ENCODE data around the gene LIN37. TPM values are rescaled to one million over a fixed set of nuclear protein-coding genes. Genes with fewer than 3 reads are reported as not detected.

The LIN37 gene
- total and polyA plus RNA-seq, 2 of the 13 experiments (the other 11 are each of a cell fraction or from before 2014, with no cell fraction given): 6.3 to 8.7 TPM

GRCh38 chr19:35766571-35767104 lies 18.3 kb downstream of the LIN37 start (continued):
- peak; percentile 63; the same call in 1 of the 2 replicates for TF ChIP-seq ZBTB33 (CRISPR knock-in tag; IDR thresholded peaks at IDR 0.05)
- no peak for TF ChIP-seq SMARCE1 (IDR thresholded peaks at IDR 0.05; ENCODE audit: borderline replicate concordance)

GRCh38 chr19:35767288-35768081 lies 19.1 kb downstream of the LIN37 start:
- Histone ChIP-seq H3K79me2 (ENCODE audit: insufficient read depth, low read length) (no peaks in the 10 kb centered on the region), H2AFZ (ENCODE audit: low read length) (no peak overlapping the region), H3K4me3 (replicated peaks in 1 of 3; ENCODE audit: insufficient read depth in 1 of 3, low read depth in 2 of 3, low read length in 3 of 3) (no peak overlapping the region), H3K27me3 (ENCODE audit: control insufficient read depth in 1 of 2, insufficient read depth in 2 of 2, low read length in 2 of 2) (no peaks in the 10 kb centered on the region), H3K9ac (ENCODE audit: insufficient read depth, low read depth, low read length) (no peak overlapping the region), H3K4me2 (ENCODE audit: low read depth, low read length) (no peak overlapping the region), H4K20me1 (ENCODE audit: insufficient read depth, low read length) (no peaks in the 10 kb centered on the region), H3K4me1 (ENCODE audit: insufficient read depth, low read length) (peaks cover 20% of the 10 kb centered on the region; the same call in 1 of the 2 replicates), H3K36me3 (replicated peaks in 1 of 2; ENCODE audit: control insufficient read depth in 1 of 2, insufficient read depth in 2 of 2, low read length in 2 of 2) (peaks cover 3 to 8% of the 10 kb centered on the region in 2 experiments; a peak in 3 of 5 replicates), H3K27ac (ENCODE audit: extremely low read length, insufficient read depth, low read length) (peak overlapping the region; percentile 14), H3K9me3 (ENCODE audit: low read length) (no peaks in the 10 kb centered on the region)
- ChIA-PET CTCF (ENCODE audit: low intra/inter-chr PET ratio, low total read pairs) (no interaction called here), POLR2A (interaction anchor here (1.0 to 1.1 kb wide), 3 partner anchors 9 to 19 kb away, joined by 3 to 6 read pairs (median 3); partner anchors contain the start of gene LIN37)
- in situ Hi-C loops (cut with HindIII; ENCODE audit: extremely low pct_ligation_motif_present, low pct_unique_long_range_greater_than_20kb): no loop called here
- no TSS peak for BruUV-seq (replicated peaks)
- no peak for FAIRE-seq
- WGBS (ENCODE audit: low lambda C conversion rate): 87% methylated on average over 15 of the region's 34 CpGs
- intact Hi-C loops (cut with micrococcal nuclease; ENCODE audit: unreplicated experiment): no loop called here
- ATAC-seq: peak; percentile 90
- DNase-seq (ENCODE audit: low spot score): peak; percentile 43
- TF ChIP-seq ESRRA (CRISPR knock-in tag; IDR thresholded peaks at IDR 0.05; ENCODE audit: low read depth) (0 out of 2 replicates have a peak, but pooled peaks have one; percentile 49), ZNF577 (CRISPR knock-in tag; IDR thresholded peaks at IDR 0.05; ENCODE audit: borderline replicate concordance, low read depth) (no peak), ZNF260 (CRISPR knock-in tag; IDR thresholded peaks at IDR 0.05; ENCODE audit: borderline replicate concordance, low read depth) (no peak), SKI (IDR thresholded peaks at IDR 0.05; ENCODE audit: partially characterized antibody) (peak; percentile 61), MEIS1 (CRISPR knock-in tag; IDR thresholded peaks at IDR 0.05; ENCODE audit: borderline replicate concordance) (no peak), ATF1 (CRISPR knock-in tag; IDR thresholded peaks at IDR 0.05) (no peak), ELF1 (CRISPR knock-in tag; IDR thresholded peaks at IDR 0.05) (peak; percentile 72), ZNF768 (CRISPR knock-in tag; IDR thresholded peaks at IDR 0.05) (no peak), ZNF75D (CRISPR knock-in tag; IDR thresholded peaks at IDR 0.05; ENCODE audit: borderline replicate concordance) (no peak), MED13 (CRISPR knock-in tag; IDR thresholded peaks at IDR 0.05) (no peak), KLF9 (CRISPR knock-in tag; IDR thresholded peaks at IDR 0.05; ENCODE audit: low read depth) (no peak), ZNF614 (CRISPR knock-in tag; IDR thresholded peaks at IDR 0.05; ENCODE audit: borderline replicate concordance) (peak; percentile 26; the same call in 1 of the 2 replicates)
- TF ChIP-seq, protein P1, sequence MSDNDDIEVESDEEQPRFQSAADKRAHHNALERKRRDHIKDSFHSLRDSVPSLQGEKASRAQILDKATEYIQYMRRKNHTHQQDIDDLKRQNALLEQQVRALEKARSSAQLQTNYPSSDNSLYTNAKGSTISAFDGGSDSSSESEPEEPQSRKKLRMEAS (IDR thresholded peaks at IDR 0.05): 0 out of 2 replicates have a peak, but pooled peaks have one; percentile 12
- TF ChIP-seq, protein P2, sequence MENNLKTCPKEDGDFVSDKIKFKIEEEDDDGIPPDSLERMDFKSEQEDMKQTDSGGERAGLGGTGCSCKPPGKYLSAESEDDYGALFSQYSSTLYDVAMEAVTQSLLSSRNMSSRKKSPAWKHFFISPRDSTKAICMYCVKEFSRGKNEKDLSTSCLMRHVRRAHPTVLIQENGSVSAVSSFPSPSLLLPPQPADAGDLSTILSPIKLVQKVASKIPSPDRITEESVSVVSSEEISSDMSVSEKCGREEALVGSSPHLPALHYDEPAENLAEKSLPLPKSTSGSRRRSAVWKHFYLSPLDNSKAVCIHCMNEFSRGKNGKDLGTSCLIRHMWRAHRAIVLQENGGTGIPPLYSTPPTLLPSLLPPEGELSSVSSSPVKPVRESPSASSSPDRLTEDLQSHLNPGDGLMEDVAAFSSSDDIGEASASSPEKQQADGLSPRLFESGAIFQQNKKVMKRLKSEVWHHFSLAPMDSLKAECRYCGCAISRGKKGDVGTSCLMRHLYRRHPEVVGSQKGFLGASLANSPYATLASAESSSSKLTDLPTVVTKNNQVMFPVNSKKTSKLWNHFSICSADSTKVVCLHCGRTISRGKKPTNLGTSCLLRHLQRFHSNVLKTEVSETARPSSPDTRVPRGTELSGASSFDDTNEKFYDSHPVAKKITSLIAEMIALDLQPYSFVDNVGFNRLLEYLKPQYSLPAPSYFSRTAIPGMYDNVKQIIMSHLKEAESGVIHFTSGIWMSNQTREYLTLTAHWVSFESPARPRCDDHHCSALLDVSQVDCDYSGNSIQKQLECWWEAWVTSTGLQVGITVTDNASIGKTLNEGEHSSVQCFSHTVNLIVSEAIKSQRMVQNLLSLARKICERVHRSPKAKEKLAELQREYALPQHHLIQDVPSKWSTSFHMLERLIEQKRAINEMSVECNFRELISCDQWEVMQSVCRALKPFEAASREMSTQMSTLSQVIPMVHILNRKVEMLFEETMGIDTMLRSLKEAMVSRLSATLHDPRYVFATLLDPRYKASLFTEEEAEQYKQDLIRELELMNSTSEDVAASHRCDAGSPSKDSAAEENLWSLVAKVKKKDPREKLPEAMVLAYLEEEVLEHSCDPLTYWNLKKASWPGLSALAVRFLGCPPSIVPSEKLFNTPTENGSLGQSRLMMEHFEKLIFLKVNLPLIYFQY (CRISPR knock-in tag; IDR thresholded peaks at IDR 0.05; ENCODE audit: borderline replicate concordance): no peak
